NCI-H2107 treated with DMSO at 0.1 percent for 48 hours (cell line): ENCODE results near the gene SV2B.

Experiments
- DNase-seq: peaks from one replicate; lab custom pipeline; 2025; ENCODE audit not compliant: unreplicated experiment; lab: John Stamatoyannopoulos, UW

The SV2B gene

GRCh38 chr15:91263632-91264531, 163.8 kb downstream of the SV2B start:
- DNase-seq: no peak

- DNase-seq: no peak
Measured at GRCh38 chr15:91264651-91265351, 164.7 kb downstream of the SV2B start.

GRCh38 chr15:91265416-91265940, 165.4 kb downstream of the SV2B start:
- no peak for DNase-seq

- no peak for DNase-seq
Measured at GRCh38 chr15:91268510-91268909, 168.5 kb downstream of the SV2B start.

- DNase-seq: no peak
Measured at GRCh38 chr15:91270747-91271146, 170.7 kb downstream of the SV2B start.

GRCh38 chr15:91271565-91272153, 171.6 kb downstream of the SV2B start:
- DNase-seq: peak; percentile 37

- DNase-seq: no peak
Measured at GRCh38 chr15:91275844-91276243, 175.8 kb downstream of the SV2B start.

GRCh38 chr15:91278951-91279350, 178.9 kb downstream of the SV2B start:
- DNase-seq: no peak

- no peak for DNase-seq
Measured at GRCh38 chr15:91279486-91279885, 179.4 kb downstream of the SV2B start.

GRCh38 chr15:91281947-91282346, 181.9 kb downstream of the SV2B start:
- DNase-seq: no peak

GRCh38 chr15:91282486-91282885, 182.4 kb downstream of the SV2B start:
- no peak for DNase-seq

GRCh38 chr15:91283155-91283554, 183.1 kb downstream of the SV2B start:
- no peak for DNase-seq

- DNase-seq: no peak
Measured at GRCh38 chr15:91284758-91285466, 184.9 kb downstream of the SV2B start.

GRCh38 chr15:91289324-91289723, 189.3 kb downstream of the SV2B start:
- no peak for DNase-seq

- no peak for DNase-seq
Measured at GRCh38 chr15:91290553-91290952, 190.5 kb downstream of the SV2B start.

GRCh38 chr15:91291673-91292072, 191.6 kb downstream of the SV2B start:
- no peak for DNase-seq

GRCh38 chr15:91294344-91294743, 194.3 kb downstream of the SV2B start:
- no peak for DNase-seq

GRCh38 chr15:91294795-91295194, 194.7 kb downstream of the SV2B start:
- DNase-seq: no peak

- no peak for DNase-seq
Measured at GRCh38 chr15:91298101-91298500, 198.0 kb downstream of the SV2B start.

GRCh38 chr15:91302588-91303439, 202.8 kb downstream of the SV2B start:
- DNase-seq: peak; percentile 60
